Endothelial cell of umbilical vein (primary cell): ENCODE results near the gene GPR150. TPM values are rescaled to one million over a fixed set of nuclear protein-coding genes. Genes with fewer than 3 reads are reported as not detected.

Experiments used
- BruUV-seq: library from RNA; stranded (reverse); fragments of 400-500 nt; replicated peaks from 2 replicates; lab custom pipeline; 2021; lab: Mats Ljungman, UMichigan
- CTCF ChIA-PET: fragments of 300-600, 350-600 bp; sonication (Branson Sonifier 250); formaldehyde crosslinking; loops from one replicate; lab custom pipeline; 2021; ENCODE audit warnings: antibody characterized with exemption, inconsistent platforms; lab: Charles Lee
- POLR2A ChIA-PET: fragments of 300-600, 350-600 bp; sonication (Branson Sonifier 250); formaldehyde crosslinking; loops from one replicate; lab custom pipeline; 2021; ENCODE audit warnings: antibody characterized with exemption, inconsistent platforms; lab: Charles Lee
- DNase-seq: peaks from one replicate; pipeline ENCODE4 v3.0.0-alpha.2; 2011; ENCODE audit warnings: low read depth, low spot score
- FAIRE-seq: peaks from 2 replicates; lab custom pipeline; 2011; peaks lifted over from hg19 to GRCh38; lab: Jason Lieb, UNC
- H2AFZ ChIP-seq: 2 replicates; pipeline ENCODE4 v1.6.0; 2012; ENCODE audit warnings: low read depth, low read length, control low read depth, inconsistent platforms
- H3K27ac ChIP-seq: 2 replicates; pipeline ENCODE4 v1.5.1; 2011; ENCODE audit warnings: low read depth, mild to moderate bottlenecking, control low read depth, low read length, moderate library complexity; ENCODE audit not compliant: insufficient read depth
- H3K27me3 ChIP-seq, 2 experiments: 2 replicates each; pipeline versions ENCODE4 v1.6.0 to v1.6.1; 2011; ENCODE audit warnings: low read length in 2 of 2, mixed read lengths in 1 of 2; ENCODE audit not compliant: control insufficient read depth in 2 of 2, insufficient read depth in 2 of 2
- H3K36me3 ChIP-seq, 2 experiments: 2 replicates in 1 of 2; 3 replicates in 1 of 2; pipeline ENCODE4 v1.5.1; 2011; ENCODE audit warnings: low read length in 2 of 2, mild to moderate bottlenecking in 1 of 2, moderate library complexity in 1 of 2; ENCODE audit not compliant: control insufficient read depth in 2 of 2, insufficient read depth in 2 of 2; ENCODE audit errors: extremely low read depth in 1 of 2
- H3K4me1 ChIP-seq: 3 replicates; pipeline ENCODE4 v1.5.1; 2011; ENCODE audit warnings: mild to moderate bottlenecking, low read length; ENCODE audit not compliant: control insufficient read depth, insufficient read depth; ENCODE audit errors: extremely low read depth
- H3K4me2 ChIP-seq: 2 replicates; pipeline ENCODE4 v1.6.1; 2011; ENCODE audit warnings: low read length, control low read depth, mixed read lengths; ENCODE audit not compliant: insufficient read depth
- H3K4me3 ChIP-seq, 3 experiments: fragments of 200-600 bp in 1 of 3; sonication (generic), shearing (Covaris generic) in 1 of 3; replicated peaks in 1 of 3; 2 replicates each; pipeline ENCODE4 v1.5.1; 2011 to 2016; ENCODE audit warnings: control low read depth in 3 of 3, low read length in 3 of 3, mild to moderate bottlenecking in 2 of 3, inconsistent platforms in 1 of 3, low read depth in 1 of 3, moderate library complexity in 1 of 3; ENCODE audit not compliant: insufficient read depth in 1 of 3
- H3K79me2 ChIP-seq: 2 replicates; pipeline ENCODE4 v1.6.0; 2012; ENCODE audit warnings: low read length, inconsistent platforms; ENCODE audit not compliant: control insufficient read depth, insufficient read depth
- H3K9ac ChIP-seq: replicated peaks from 2 replicates; pipeline ENCODE3; 2011; ENCODE audit warnings: low read length, control low read depth; ENCODE audit not compliant: insufficient read depth; ENCODE audit errors: extremely low read depth
- H3K9me1 ChIP-seq: replicated peaks from 3 replicates; pipeline ENCODE4 v1.6.0; 2011; ENCODE audit warnings: mild to moderate bottlenecking, low read length; ENCODE audit not compliant: control insufficient read depth, insufficient read depth; ENCODE audit errors: extremely low read depth
- H3K9me3 ChIP-seq: replicated peaks from 2 replicates; pipeline ENCODE4 v1.5.1; 2012; ENCODE audit warnings: low read length, inconsistent platforms; ENCODE audit not compliant: control insufficient read depth, insufficient read depth
- H4K20me1 ChIP-seq: replicated peaks from 2 replicates; pipeline ENCODE3; 2011; ENCODE audit warnings: mild to moderate bottlenecking, low read length; ENCODE audit not compliant: control insufficient read depth, insufficient read depth; ENCODE audit errors: extremely low read depth
- EZH2 ChIP-seq: IDR thresholded peaks from 2 replicates; pipeline ENCODE4 v1.6.1; 2012; ENCODE audit warnings: borderline replicate concordance, low read depth, mild to moderate bottlenecking, moderate library complexity, low read length, inconsistent platforms; ENCODE audit not compliant: severe bottlenecking
- FOS ChIP-seq: IDR thresholded peaks from 2 replicates; pipeline ENCODE4 v1.6.1; 2011; ENCODE audit warnings: mild to moderate bottlenecking, low read length, moderate library complexity, borderline replicate concordance; ENCODE audit not compliant: insufficient read depth
- GATA2 ChIP-seq: IDR thresholded peaks from 2 replicates; pipeline ENCODE4 v1.7.0; 2011; ENCODE audit warnings: low read depth, mild to moderate bottlenecking, moderate library complexity, mixed read lengths, low read length; ENCODE audit not compliant: insufficient read length, insufficient read depth
- JUN ChIP-seq: IDR thresholded peaks from 2 replicates; pipeline ENCODE4 v1.6.1; 2011; ENCODE audit warnings: borderline replicate concordance, low read depth; ENCODE audit not compliant: insufficient read length, insufficient read depth
- MYC ChIP-seq: IDR thresholded peaks from one replicate; pipeline ENCODE4 v1.6.1; 2011; ENCODE audit warnings: mild to moderate bottlenecking, low read depth, low read length
- POLR2A ChIP-seq: IDR thresholded peaks from 2 replicates; pipeline ENCODE4 v1.6.1; 2012; ENCODE audit warnings: low read depth, mild to moderate bottlenecking, control low read depth, low read length
- POLR2AphosphoS5 ChIP-seq: IDR thresholded peaks from 2 replicates; pipeline ENCODE4 v1.6.1; 2012; ENCODE audit warnings: low read depth, mild to moderate bottlenecking, control low read depth, low read length, moderate library complexity; ENCODE audit not compliant: insufficient read depth
- dilution Hi-C: fragments of 300-500 bp; cut with MboI; formaldehyde crosslinking; loops from one replicate; pipeline ENCODE4 v1.15.0; 2019; ENCODE audit warnings: low sequenced_read_pairs; ENCODE audit not compliant: extremely low pct_ligation_motif_present
- intact Hi-C: fragments of 100-400 bp; cut with micrococcal nuclease; formaldehyde crosslinking; loops from one replicate; pipeline ENCODE4 v1.10.0; 2022
- polyA plus RNA-seq, 4 experiments: library from polyadenylated mRNA; depleted of rRNA in 3 of 4; stranded (reverse) in 3 of 4; unstranded in 1 of 4; fragments of >200 nt; gene quantifications; 2 replicates each; pipeline versions ENCODE4 v1.2.1 to v1.2.3, GENCODE V29; 2011 to 2012; ENCODE audit warnings: missing spikeins in 1 of 4
- total RNA-seq: library from RNA; stranded (reverse); gene quantifications from 2 replicates; pipeline ENCODE4 v1.2.3, GENCODE V29; 2021
- TF ChIP-seq, protein P1 (sequence below), 2 donors: IDR thresholded peaks; 1 replicate in 1 of 2; 2 replicates in 1 of 2; pipeline ENCODE4 v1.5.1; 2011; ENCODE audit warnings: low read length in 2 of 2, mild to moderate bottlenecking in 2 of 2, moderate library complexity in 2 of 2, control low read depth in 1 of 2, inconsistent platforms in 1 of 2, low read depth in 1 of 2; ENCODE audit not compliant: insufficient read depth in 1 of 2; ENCODE audit errors: extremely low read depth in 1 of 2
- TF ChIP-seq, protein P2 (sequence below): IDR thresholded peaks from 2 replicates; pipeline ENCODE4 v1.6.1; 2011; ENCODE audit not compliant: insufficient read depth, insufficient read length

The GPR150 gene
- total and polyA plus RNA-seq, 2 donors (not counting 3 experiments of a cell fraction or from before 2014, with no cell fraction given) = 0.28 to 0.31 TPM

DNA sequence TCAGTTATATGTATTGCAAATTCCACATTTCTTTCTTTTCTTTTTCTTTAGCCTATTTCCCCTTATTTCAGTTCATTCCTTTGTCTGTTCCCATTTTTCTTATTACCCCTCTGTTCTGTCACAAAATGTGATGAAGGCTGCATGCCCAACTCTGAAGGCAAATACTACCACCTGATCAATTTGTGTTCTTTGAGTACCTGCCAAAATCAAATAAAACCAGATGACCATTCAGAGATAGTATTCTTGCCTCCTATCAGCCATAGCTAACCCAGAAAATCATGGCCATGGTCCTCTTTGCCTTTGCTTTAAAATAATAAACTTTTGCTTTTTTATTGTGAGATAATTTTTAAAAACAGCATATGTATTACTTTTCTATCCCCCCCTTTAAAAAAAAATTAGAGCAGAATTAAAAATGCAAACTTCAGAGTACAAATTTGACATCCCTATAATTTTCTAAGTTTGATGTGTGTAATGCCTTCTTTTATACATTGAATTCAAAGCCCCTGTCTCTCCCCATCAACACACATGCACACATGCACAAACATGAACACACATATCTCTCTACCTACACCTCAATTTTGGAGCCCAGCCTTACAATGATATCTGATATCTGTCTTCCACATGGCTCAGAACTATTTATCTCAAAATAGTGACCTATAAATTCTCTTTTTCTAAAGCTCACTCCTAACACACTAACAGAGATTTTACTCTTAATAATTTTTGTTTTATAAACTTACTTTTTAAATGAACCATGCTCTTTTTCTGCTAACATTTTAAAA is 30.1 kb downstream of the GPR150 start:
- CTCF ChIA-PET = interaction anchor here (1.0 to 1.1 kb wide), 2 partner anchors 19 to 131 kb away, joined by 3 read pairs; no protein-coding TSS in a partner anchor
- Histone ChIP-seq H3K4me3 (no peak overlapping the region), H3K36me3 (no peaks in the 10 kb centered on the region), H3K9me3 (no peaks in the 10 kb centered on the region), H3K79me2 (no peaks in the 10 kb centered on the region), H3K4me1 (peaks cover 9% of the 10 kb centered on the region), H2AFZ (no peak overlapping the region), H3K9me1 (no peaks in the 10 kb centered on the region), H3K27me3 (no peaks in the 10 kb centered on the region), H3K27ac (no peak overlapping the region), H3K9ac (no peak overlapping the region), H3K4me2 (no peak overlapping the region), H4K20me1 (no peaks in the 10 kb centered on the region)
- TF ChIP-seq MYC (no peak), GATA2 (no peak), EZH2 (no peak), POLR2AphosphoS5 (no peak), FOS (no peak), JUN (no peak), POLR2A (no peak)
- TF ChIP-seq, protein P1, sequence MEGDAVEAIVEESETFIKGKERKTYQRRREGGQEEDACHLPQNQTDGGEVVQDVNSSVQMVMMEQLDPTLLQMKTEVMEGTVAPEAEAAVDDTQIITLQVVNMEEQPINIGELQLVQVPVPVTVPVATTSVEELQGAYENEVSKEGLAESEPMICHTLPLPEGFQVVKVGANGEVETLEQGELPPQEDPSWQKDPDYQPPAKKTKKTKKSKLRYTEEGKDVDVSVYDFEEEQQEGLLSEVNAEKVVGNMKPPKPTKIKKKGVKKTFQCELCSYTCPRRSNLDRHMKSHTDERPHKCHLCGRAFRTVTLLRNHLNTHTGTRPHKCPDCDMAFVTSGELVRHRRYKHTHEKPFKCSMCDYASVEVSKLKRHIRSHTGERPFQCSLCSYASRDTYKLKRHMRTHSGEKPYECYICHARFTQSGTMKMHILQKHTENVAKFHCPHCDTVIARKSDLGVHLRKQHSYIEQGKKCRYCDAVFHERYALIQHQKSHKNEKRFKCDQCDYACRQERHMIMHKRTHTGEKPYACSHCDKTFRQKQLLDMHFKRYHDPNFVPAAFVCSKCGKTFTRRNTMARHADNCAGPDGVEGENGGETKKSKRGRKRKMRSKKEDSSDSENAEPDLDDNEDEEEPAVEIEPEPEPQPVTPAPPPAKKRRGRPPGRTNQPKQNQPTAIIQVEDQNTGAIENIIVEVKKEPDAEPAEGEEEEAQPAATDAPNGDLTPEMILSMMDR (IDR thresholded peaks at IDR 0.05; ENCODE audit: extremely low read depth in 1 of 2, insufficient read depth in 1 of 2, low read depth in 1 of 2, low read length in 2 of 2) = no peak
- TF ChIP-seq, protein P2, sequence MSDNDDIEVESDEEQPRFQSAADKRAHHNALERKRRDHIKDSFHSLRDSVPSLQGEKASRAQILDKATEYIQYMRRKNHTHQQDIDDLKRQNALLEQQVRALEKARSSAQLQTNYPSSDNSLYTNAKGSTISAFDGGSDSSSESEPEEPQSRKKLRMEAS = no peak
- POLR2A ChIA-PET = no interaction called here
- dilution Hi-C loops = loop anchor here (25.0 kb wide), 1 partner anchor 187 kb away; no protein-coding TSS in a partner anchor
- no TSS peak for BruUV-seq
- FAIRE-seq (peak; percentile 38), DNase-seq (no peak)
- intact Hi-C loops = loop anchor here (5.0 to 10.0 kb wide), 2 partner anchors 312 to 945 kb away; partner anchors contain the start of gene ELL2
